Progenitor cell of endocrine pancreas (in vitro differentiated cells): Measurements from ENCODE around the gene CAB39. TPM values are rescaled to one million over a fixed set of nuclear protein-coding genes. Genes with fewer than 3 reads are reported as not detected.

Experiments used
- DNase-seq: peaks from one replicate; pipeline ENCODE4 v3.0.0; 2021; ENCODE audit warnings: low spot score; ENCODE audit not compliant: unreplicated experiment
- H3K27ac Mint-ChIP-seq: 2 replicates; pipeline ENCODE4 v1.8.0; 2021; ENCODE audit warnings: mild to moderate bottlenecking, moderate library complexity, mixed read lengths
- H3K27me3 Mint-ChIP-seq: 2 replicates; pipeline ENCODE4 v1.8.0; 2021; ENCODE audit warnings: mixed read lengths
- H3K36me3 Mint-ChIP-seq: 2 replicates; pipeline ENCODE4 v1.8.0; 2022; ENCODE audit warnings: mixed read lengths; ENCODE audit not compliant: insufficient read depth
- H3K4me1 Mint-ChIP-seq: 2 replicates; pipeline ENCODE4 v1.8.0; 2021; ENCODE audit warnings: low read depth, mixed read lengths
- H3K4me3 Mint-ChIP-seq: 2 replicates; pipeline ENCODE4 v1.8.0; 2021; ENCODE audit warnings: low read depth, mild to moderate bottlenecking, moderate library complexity, mixed read lengths
- H3K9me3 Mint-ChIP-seq: 2 replicates; pipeline ENCODE4 v1.8.0; 2021; ENCODE audit warnings: low read depth, mixed read lengths
- total RNA-seq: library from RNA; stranded (reverse); gene quantifications from 2 replicates; pipeline ENCODE4 v1.2.1, GENCODE V29; 2021
- TF ChIP-seq, protein P1 (sequence below): fragments of 200-600 bp; sonication (generic); IDR thresholded peaks from one replicate; pipeline ENCODE4 v1.5.0; 2021; ENCODE audit warnings: antibody characterized with exemption, mild to moderate bottlenecking; ENCODE audit not compliant: unreplicated experiment

Gene CAB39
- total RNA-seq, 1 donor from 2014 or later, result 44.1 TPM

DNA sequence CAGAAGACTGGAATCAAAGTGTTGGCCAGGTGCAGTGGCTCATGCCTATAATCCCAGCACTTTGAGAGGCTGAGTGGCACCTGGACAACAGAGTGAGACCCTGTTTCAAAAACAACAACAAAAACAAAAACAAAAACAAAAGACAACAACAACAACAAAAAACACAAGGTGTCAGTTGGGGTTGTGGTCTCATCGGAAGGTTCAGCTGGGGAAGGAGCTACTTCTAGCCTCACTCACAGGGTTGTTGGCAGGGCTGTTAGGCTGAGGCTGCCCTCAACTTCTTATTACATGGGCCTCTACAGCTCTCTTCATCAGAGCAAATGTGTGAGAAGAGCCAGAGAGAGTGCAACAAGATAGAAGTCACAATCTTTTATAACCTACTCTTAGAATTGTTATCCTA is 34.6 kb upstream of the CAB39 start:
- no peak for DNase-seq
- Mint-ChIP-seq H3K4me1 (peaks cover 10% of the 10 kb centered on the region), H3K27ac (no peak overlapping the region), H3K9me3 (no peaks in the 10 kb centered on the region), H3K36me3 (no peaks in the 10 kb centered on the region), H3K4me3 (no peak overlapping the region), H3K27me3 (peaks cover 15% of the 10 kb centered on the region)
- TF ChIP-seq, protein P1, sequence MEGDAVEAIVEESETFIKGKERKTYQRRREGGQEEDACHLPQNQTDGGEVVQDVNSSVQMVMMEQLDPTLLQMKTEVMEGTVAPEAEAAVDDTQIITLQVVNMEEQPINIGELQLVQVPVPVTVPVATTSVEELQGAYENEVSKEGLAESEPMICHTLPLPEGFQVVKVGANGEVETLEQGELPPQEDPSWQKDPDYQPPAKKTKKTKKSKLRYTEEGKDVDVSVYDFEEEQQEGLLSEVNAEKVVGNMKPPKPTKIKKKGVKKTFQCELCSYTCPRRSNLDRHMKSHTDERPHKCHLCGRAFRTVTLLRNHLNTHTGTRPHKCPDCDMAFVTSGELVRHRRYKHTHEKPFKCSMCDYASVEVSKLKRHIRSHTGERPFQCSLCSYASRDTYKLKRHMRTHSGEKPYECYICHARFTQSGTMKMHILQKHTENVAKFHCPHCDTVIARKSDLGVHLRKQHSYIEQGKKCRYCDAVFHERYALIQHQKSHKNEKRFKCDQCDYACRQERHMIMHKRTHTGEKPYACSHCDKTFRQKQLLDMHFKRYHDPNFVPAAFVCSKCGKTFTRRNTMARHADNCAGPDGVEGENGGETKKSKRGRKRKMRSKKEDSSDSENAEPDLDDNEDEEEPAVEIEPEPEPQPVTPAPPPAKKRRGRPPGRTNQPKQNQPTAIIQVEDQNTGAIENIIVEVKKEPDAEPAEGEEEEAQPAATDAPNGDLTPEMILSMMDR, result no peak

DNA sequence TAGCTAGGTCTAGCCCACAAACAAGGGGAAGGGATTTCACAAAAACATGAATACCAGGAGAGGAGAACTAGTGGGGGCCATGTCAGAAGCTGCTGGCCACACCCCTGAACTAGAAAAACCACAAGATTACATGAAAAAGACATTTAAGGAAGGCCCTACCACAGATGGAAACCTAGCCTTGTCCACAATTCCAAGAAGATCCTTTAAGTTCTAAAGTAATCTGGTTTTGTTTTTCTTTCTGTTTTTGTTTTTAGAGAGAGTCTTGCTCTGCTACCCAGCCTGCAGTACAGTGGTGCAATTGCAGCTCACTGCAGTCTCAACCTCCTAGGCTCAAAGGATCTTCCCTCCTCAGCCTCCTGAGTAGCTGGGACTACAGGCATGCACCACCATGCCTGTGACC is 34.2 kb upstream of the CAB39 start:
- no peak for DNase-seq
- H3K9me3 Mint-ChIP-seq, result no peaks in the 10 kb centered on the region
- H3K27me3 Mint-ChIP-seq, result peaks cover 16% of the 10 kb centered on the region
- TF ChIP-seq, protein P1, result no peak
- peaks cover 10% of the 10 kb centered on the region for H3K4me1 Mint-ChIP-seq
- H3K36me3 Mint-ChIP-seq, result no peaks in the 10 kb centered on the region
- no peak overlapping the region for H3K27ac Mint-ChIP-seq
- H3K4me3 Mint-ChIP-seq, result no peak overlapping the region

DNA sequence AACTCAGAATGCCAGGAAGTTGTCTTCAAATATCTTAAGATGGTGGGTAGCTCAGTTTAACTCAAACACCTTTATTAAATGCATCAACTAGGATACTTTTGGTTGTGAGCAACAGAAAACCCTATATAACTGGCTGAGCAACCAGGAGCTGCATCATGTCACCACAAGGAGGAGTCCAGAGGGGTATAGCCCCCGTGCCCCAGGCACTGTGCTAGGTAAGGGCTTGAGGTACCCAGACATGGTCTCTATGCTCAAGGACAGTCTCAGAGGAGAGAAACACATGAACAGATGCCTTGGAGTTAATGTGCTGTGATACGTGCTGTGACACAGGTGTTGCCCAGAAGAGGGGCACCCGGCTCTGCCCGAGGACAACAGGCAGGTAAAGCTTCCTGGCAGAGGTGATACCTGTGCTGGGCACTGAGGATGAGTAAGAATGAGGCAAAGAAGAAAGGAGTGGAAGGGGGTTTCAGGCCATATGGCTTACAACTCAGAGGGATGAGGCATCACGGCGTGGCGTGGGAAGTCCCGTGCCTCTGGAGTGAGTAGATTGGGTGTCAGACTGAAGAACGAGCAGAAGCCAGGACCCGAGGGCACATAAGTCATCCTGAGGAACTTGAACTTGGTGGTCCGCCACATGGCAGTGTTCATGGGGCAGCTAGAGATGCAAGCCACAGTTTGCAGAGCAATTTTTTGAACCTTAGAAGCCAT is 32.0 kb upstream of the CAB39 start:
- H3K36me3 Mint-ChIP-seq, result no peaks in the 10 kb centered on the region
- no peak overlapping the region for H3K4me3 Mint-ChIP-seq
- H3K27ac Mint-ChIP-seq, result no peak overlapping the region
- peaks cover 23% of the 10 kb centered on the region for H3K27me3 Mint-ChIP-seq
- no peak for DNase-seq
- peaks cover 8% of the 10 kb centered on the region for H3K4me1 Mint-ChIP-seq
- TF ChIP-seq, protein P1, result no peak
- H3K9me3 Mint-ChIP-seq, result no peaks in the 10 kb centered on the region

DNA sequence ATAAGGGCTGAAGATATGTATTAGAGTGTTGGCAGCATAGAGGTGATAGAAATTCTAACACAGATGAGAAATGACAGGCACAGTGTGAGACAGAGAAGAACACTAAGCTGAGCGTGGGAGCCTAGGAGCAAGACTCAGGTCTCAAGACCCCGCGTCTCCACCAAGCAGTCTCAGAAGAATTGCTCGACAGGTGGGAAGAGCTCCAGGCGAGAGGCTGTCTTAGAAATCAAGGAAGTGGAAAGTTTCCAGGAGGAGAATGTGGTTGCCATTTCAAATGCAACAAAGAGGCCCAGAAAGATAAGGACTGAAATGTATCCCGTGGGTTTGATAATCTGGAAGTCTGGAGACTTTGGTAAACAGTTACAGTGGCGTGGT is 31.5 kb upstream of the CAB39 start:
- no peaks in the 10 kb centered on the region for H3K36me3 Mint-ChIP-seq
- TF ChIP-seq, protein P1, result no peak
- H3K4me3 Mint-ChIP-seq, result no peak overlapping the region
- peaks cover 22% of the 10 kb centered on the region for H3K27me3 Mint-ChIP-seq
- H3K27ac Mint-ChIP-seq, result no peak overlapping the region
- peaks cover 8% of the 10 kb centered on the region for H3K4me1 Mint-ChIP-seq
- H3K9me3 Mint-ChIP-seq, result no peaks in the 10 kb centered on the region
- no peak for DNase-seq

DNA sequence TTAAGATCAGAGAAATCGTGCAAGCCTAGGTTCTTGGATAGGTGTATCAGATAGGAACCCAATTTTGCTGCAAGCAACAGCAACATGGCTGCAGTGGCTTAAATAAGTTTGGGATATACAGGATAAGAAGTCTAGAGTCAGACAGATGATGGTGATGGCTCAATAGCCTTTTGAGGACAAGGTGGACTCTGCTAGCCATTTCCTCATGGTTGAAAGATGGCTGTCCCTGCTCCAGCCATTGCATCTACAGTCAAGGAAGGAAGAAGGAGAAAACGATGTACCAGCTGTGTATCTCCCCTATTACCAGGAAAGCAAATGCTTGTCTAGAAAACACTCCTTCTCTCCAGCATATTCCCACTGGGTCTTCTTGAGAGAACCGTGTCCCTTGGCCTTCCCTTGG is 30.1 kb upstream of the CAB39 start:
- Mint-ChIP-seq H3K36me3 (no peaks in the 10 kb centered on the region), H3K9me3 (no peaks in the 10 kb centered on the region), H3K27ac (no peak overlapping the region), H3K4me1 (peaks cover 10% of the 10 kb centered on the region), H3K4me3 (no peak overlapping the region), H3K27me3 (peaks cover 25% of the 10 kb centered on the region)
- TF ChIP-seq, protein P1, result no peak
- no peak for DNase-seq
